Hematopoietic multipotent progenitor cell treated with erythropoietin and hydrocortisone succinate and interleukin-3 and kit ligand, for 6 days (in vitro differentiated cells): ENCODE results near the gene NEUROD1.

Source experiments
- DNase-seq: peaks from one replicate; pipeline ENCODE4 v3.0.0-alpha.2; 2015

The NEUROD1 gene

DNA sequence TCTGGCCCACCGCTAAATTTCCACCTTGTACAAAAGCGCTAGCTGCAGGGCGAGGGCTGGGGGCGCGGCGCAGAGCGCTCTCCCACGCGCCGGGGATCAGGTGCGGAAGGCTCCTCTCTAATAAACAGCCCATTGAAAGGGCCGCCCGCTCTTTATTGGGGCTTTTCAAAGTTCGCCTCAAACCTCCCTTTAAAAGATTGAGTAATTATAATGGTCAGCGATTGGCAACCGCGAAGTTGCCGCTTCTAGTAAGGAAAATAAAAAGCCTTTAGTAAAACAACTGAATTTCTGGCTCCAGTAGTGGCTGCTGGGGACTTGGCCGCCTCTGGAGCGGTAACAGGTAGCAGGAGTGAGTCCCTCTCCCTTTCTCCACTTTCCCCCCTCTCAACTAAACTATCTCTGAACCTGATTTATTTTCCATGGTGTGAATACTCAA lies 755 bp downstream of the NEUROD1 start:
- no peak for DNase-seq

DNA sequence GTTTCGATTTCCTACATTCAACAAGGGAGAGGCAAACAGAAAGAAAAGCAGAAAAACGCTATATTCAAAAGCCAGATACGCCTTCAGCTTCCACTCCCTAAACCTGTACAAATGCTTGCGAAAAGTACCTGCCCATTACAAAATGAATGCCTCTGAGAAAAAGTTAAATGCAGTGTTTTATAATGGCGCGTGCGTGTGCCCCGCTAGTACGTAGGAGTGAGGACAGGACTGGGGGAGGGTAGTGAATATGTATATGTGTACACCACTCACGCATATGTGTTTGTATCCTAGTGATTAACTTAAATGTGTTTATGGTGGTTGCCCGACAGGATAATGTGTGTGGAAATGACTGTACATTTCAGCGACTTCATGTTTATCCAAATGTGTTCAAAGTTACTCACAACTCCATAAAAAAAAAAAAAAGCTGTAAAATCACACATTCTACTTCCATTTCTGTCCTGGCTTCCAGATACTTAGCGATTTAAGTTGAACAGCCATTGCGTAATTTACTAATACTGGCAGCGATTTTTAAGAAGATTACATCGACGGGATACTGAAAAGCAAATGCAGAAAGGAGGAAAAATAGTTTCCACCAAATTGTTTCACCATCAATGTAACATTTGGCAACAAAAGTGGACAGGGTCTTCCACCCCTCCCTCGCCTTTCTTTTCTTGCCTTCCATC lies 1.3 kb downstream of the NEUROD1 start:
- DNase-seq: no peak

DNA sequence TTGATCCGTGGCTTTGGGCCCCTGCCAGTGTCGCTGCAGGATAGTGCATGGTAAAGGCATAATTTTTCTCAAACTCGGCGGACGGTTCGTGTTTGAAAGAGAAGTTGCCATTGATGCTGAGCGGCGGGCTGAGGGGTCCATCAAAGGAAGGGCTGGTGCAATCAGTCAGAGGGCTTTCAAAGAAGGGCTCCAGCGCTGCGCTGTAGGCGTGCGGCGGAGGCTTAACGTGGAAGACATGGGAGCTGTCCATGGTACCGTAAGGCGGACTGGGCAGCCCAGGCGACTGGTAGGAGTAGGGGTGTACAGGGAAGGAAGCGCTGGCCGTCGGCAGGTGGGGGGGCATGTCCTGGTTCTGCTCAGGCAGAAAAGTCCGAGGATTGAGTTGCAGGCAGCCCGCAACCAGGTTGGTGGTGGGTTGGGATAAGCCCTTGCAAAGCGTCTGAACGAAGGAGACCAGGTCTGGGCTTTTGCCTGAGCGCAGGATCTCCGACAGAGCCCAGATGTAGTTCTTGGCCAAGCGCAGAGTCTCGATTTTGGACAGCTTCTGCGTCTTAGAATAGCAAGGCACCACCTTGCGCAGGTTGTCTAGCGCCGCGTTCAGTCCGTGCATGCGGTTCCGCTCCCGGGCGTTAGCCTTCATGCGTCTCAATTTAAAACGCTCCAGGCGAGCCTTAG lies 2.3 kb downstream of the NEUROD1 start:
- peak; percentile 93 for DNase-seq

GRCh38 chr2:181675254-181675653 lies 5.1 kb downstream of the NEUROD1 start:
- no peak for DNase-seq

GRCh38 chr2:181674461-181674860 lies 5.9 kb downstream of the NEUROD1 start:
- DNase-seq: no peak

DNA sequence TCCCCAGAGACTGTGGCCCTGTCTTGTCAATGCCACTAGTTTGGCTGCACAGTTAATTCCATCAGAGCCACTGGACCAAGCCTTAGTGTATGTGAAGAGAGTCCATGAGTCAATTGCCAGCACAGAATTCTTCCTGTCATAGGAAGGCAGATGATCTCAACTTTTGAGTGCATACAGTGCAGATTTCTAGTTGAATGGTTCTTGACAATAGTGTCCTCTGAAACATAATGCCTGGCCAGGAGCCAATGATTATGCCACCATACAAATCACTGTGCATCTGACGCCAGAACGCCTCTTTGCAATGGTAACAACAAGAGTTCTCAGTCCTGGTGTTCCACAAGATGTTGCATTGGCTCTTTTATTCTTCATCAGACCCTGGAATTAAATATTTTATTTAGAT lies 7.1 kb downstream of the NEUROD1 start:
- no peak for DNase-seq

- DNase-seq: no peak
Observed at GRCh38 chr2:181672255-181673008, 7.9 kb downstream of the NEUROD1 start.

DNA sequence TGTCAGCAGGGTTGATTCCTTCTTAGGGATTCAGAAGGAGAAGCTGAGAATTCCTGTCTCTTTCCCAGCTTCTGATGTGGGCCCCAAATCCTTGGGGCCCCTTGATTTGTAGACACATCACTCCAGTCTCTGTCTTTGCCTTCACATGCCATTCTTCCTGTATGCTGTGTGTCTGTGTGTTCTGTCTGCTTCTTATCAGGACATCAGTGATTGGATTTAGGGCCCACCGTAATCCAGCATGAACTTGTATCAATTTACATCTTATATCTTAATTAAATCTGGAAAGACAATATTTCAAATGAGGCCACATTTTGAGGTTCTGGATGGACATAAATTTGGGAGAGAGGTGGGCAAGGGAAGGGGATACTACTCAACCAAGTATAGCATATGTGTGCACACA lies 9.7 kb downstream of the NEUROD1 start:
- no peak for DNase-seq

GRCh38 chr2:181667234-181667633 lies 13.1 kb downstream of the NEUROD1 start:
- no peak for DNase-seq

DNA sequence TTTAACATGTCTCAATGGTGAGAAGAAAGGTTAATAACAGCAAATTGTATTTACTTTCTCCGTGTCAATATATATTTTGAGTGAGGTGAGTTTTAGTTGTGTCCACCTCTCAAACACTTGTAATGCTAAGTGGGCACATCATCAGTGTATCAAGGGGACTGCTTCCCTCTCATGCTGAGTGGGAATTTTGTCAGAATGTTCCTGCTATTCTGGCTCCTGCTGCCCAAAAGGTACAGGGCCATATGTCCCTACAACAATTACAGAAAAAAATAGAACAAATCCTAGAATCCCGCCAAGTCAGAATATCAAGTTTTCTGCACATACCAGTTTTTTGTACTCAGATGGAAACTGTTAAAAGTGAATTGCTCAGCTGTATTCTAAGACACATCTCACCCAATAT lies 18.0 kb downstream of the NEUROD1 start:
- DNase-seq: no peak

GRCh38 chr2:181660181-181660580 lies 20.1 kb downstream of the NEUROD1 start:
- DNase-seq: no peak

DNA sequence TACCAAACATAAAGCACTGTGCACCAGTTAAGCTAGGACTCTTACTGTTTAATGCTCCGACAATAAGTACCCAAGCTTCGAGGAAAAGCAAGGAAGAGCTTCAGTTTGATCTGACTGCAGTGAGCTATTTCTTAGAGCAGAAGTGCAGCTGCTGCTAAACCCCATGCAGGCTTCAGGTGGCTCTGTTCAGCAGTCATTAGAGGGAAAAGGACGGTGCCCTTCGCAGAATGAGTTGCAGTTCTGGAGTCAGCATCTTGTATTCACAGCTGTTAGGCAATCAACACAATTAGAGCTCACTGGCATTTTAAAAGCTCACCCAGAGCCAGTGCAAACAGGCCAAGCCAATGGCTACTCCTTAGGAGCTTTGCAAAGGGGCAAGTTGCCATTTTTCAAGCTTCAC lies 21.9 kb downstream of the NEUROD1 start:
- no peak for DNase-seq

DNA sequence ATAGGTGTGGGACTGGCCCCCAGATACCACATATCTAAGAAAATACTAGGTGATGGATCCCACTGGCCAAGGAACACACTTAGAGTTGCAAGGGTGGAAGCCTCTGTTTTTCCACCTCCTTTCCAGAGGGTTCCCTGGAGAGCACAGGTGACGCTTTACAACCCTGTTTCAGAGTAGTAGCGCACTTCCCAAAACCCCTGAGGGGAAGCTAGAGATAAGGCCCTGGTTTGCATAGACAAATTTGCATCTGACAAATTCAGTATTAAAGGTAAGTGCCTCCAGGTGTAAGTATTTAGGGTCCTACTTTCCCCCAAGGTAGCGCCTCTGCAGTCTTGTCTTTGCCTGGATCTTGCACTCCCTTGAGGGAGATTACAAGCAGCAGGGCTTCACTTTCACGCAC lies 22.9 kb downstream of the NEUROD1 start:
- DNase-seq: no peak

DNA sequence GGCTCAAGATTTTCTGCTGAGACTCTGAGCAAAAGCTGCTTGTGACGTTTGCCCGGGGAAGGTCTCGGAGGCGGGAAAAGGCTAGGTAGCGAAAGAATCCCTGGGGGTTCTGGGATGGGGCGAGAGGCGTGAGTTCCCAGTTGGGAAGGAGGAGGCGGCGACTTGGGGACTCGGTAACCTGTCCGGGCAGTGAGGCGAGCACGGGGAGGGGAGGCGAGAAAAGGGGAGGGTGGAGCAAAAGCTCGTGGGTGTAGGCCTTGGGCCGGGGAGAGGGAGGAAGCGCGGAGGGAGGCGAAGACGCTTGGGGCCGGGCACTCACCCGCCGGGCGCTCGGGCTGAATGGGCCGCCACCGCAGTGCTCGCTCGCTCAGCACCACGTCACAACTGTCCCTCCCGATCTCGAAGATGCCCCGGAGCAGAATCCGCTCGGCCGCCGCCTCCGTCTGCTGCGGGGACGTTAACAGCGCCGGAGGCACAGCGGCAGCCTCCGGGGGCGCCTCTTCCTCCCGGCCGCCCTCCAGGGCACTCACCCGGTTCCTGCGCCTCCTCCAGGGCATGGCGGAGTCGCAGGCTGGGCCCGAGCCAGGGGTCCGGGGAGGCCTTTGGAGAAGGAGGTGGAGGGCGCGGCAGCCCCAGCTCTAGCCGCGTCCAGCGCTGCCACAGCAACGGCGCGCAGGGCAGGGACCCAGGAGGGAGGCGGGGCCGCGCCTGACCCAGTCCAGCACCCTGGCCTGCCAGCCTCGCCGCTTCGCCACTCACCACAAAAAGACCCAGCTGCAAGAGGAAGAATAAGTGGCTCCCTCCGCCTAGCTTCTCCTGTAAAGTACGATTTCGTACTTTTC lies 23.6 kb downstream of the NEUROD1 start, which contains the start of gene CERKL:
TSS of gene CERKL (minus strand) at position 656 of the 842 bp plus-strand sequence. CDS start at position 557, 99 bp downstream.
- peak; percentile 33 for DNase-seq

DNA sequence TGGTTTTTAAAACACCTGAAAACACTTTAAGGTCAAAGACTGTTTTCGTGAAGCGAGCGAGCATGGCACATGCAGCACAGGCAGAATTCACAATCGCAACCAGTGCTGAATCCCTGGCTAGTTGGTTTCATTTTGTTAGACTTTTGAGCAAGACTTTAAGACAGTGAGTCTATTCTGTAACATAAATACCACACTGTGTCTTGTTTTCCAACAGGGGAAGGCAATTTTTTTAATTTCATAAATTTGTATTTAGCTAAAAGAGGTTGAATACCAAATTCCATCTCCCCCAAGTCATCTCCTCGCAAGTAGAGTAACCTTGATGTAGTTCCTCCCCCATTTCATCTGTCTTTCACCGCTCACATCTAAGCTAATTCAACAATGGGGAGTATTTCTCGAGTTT lies 24.8 kb downstream of the NEUROD1 start:
- no peak for DNase-seq

DNA sequence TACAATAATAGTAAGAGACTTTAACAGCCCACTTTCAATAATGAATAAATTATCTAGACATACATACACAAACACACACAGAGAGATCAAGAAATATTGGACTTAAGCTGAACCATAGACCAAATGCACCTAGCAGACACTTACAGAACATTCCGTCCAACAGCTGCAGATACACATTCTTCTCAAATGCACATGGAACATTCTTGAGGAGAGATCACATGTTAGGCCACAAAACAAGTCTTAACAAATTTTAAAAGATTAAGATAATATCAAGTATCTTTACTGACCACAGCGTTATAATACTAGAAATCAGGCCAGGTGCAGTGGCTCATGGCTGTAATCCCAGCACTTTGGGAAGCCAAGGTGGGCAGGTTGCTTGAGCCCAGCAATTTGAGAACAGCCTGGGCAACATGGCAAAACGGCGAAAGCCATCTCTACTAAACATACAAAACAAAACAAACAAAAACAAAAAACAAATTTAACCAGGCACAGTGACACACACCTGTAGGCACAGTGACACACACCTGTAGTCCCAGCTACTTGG lies 30.8 kb downstream of the NEUROD1 start:
- no peak for DNase-seq

DNA sequence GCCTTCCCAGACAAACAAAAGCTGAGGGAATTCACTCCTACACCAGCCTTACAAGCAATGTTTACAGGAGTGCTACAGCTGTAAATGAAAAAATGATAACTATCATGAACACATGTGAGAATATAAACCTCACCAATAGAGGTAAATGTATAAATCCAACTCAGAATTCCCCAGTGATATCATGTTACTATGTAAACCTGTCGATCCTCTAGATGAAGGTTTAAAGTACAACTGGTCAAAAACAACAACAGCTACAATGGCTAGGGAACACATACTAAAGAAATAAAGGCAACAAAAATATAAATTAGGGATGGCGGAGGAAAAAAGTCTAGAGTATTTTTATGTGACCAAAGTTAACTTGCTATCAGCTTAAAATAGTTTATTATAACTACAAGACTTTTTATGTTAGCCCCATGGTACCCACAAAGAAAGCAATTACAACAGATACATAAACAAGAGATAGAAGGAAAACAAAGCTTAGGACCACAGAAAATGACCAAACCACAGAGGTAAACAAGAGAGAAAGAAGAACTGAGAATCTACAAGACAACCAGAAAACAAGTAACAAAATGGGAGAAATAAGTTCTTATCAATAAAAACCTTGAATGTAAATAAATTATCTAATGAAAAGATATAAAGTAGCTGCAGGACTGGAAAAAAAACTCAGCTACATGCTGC lies 31.7 kb downstream of the NEUROD1 start:
- DNase-seq: no peak

DNA sequence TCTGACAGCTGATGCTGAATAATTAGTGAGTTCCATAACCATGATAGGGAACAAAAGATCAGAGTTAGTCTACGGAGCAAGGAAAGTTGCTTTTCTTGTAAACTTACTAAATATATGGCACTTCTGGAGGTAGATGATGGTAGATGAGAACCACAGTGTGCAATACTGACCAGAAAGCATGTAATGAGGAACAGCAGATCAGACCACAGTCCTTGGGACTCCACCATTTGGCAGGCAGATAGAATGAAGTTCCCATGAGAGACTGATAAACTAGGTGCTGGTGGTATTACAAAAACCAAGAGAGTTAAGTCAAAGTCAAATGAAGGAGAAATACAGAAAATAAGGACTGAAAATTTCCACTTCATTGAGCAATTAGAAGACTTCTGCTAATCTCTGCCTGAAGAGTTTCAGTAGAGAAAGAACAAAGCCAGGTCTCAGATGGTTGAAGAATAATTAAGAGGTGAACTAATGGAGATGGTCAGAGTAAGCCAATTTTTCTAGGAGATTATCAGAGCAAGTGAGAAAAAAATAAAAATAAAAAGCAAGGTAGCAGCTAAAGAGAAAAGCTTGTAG lies 33.8 kb downstream of the NEUROD1 start:
- DNase-seq: no peak

GRCh38 chr2:181643151-181643550 lies 37.2 kb downstream of the NEUROD1 start:
- DNase-seq: no peak

DNA sequence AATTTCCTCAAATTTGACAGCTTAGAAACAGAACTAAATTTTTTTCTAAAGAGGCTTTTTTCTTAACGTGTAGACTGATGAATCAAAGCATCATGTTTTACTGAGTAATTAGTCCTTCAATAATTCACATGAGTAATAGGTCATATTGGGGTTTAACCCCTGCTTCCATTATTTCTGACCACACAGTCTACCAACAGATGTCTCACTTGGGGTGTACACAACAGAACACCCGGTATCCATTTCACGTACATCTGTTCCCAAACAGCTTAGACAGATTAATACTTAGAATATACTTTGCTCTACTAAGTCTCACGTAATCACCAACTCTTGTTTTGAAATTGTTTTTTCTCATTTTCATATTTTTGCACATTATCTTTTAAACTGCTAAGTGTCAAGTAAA lies 38.2 kb downstream of the NEUROD1 start:
- DNase-seq: no peak

GRCh38 chr2:181639686-181640085 lies 40.6 kb downstream of the NEUROD1 start:
- DNase-seq: no peak
